Stomach (tissue), 9 donors: ENCODE data around the gene RBM18. TPM values are rescaled to one million over a fixed set of nuclear protein-coding genes. Genes with fewer than 3 reads are reported as not detected.
A peak's percentile ranks its signal among the peaks of the same experiment; 100 is the strongest.

ENCODE experiments used
- DNase-seq, 2 donors: peaks; one replicate each; pipeline versions ENCODE4 v3.0.0 to v3.0.0-alpha.2; 2013 to 2019
- H3K27ac ChIP-seq, 5 donors: fragments of 200-600 bp in 4 of 5; sonication (generic) in 4 of 5; one replicate each; pipeline ENCODE4 v1.5.1; 2013 to 2019; ENCODE audit warnings: mild to moderate bottlenecking in 1 of 5, moderate library complexity in 1 of 5
- H3K27me3 ChIP-seq, 3 donors: fragments of 200-600 bp; sonication (generic); one replicate each; pipeline ENCODE4 v1.5.1; 2017 to 2019; ENCODE audit warnings: mixed run types in 1 of 3
- H3K36me3 ChIP-seq, 4 donors: fragments of 200-600 bp; sonication (generic); 1 replicate in 3 of 4; 2 replicates in 1 of 4; pipeline ENCODE4 v1.5.1; 2016 to 2019
- H3K4me1 ChIP-seq, 4 donors: fragments of 200-600 bp; sonication (generic); one replicate each; pipeline ENCODE4 v1.5.1; 2016 to 2019
- H3K4me3 ChIP-seq, 4 donors: fragments of 200-600 bp; sonication (generic) in 3 of 4; one replicate each; pipeline ENCODE4 v1.5.1; 2016 to 2019; ENCODE audit warnings: mild to moderate bottlenecking in 1 of 4
- H3K9me3 ChIP-seq, 4 donors: fragments of 200-600 bp; sonication (generic); one replicate each; pipeline ENCODE4 v1.5.1; 2016 to 2019
- EP300 ChIP-seq: sonication (generic); formaldehyde crosslinking; IDR thresholded peaks from one replicate; pipeline ENCODE4 v1.6.1; 2017; ENCODE audit warnings: antibody characterized with exemption
- POLR2A ChIP-seq, 4 donors: fragments of 450-650 bp; IDR thresholded peaks; one replicate each; pipeline ENCODE4 v1.6.1; 2016; ENCODE audit warnings: antibody characterized with exemption in 4 of 4, control low read depth in 2 of 4, mild to moderate bottlenecking in 1 of 4, moderate library complexity in 1 of 4
- POLR2AphosphoS5 ChIP-seq, 3 donors: sonication (generic); formaldehyde crosslinking; IDR thresholded peaks; one replicate each; pipeline ENCODE4 v1.6.1; 2016; ENCODE audit warnings: antibody characterized with exemption in 3 of 3
- WGBS, 5 donors: extraction: QIAGEN DNeasy Blood & Tissue Kit in 3 of 5; methylation state at CpG; one replicate each; pipeline versions ENCODE4 v1.1.5 to v1.1.7; 2013 to 2018; 5-methylcytosine and 5-hydroxymethylcytosine counted together
- intact Hi-C: fragments of 100-400 bp; cut with DNase I; formaldehyde crosslinking; loops from one replicate; pipeline ENCODE4 v1.15.1; 2023; ENCODE audit warnings: low total_unique reads
- polyA plus RNA-seq, 3 donors: library from polyadenylated mRNA; stranded (reverse); fragments of 200-250 nt; gene quantifications; one replicate each; pipeline ENCODE4 v1.2.3, GENCODE V29; 2013
- total RNA-seq, 5 donors: library from RNA; depleted of rRNA; stranded (reverse); fragments of >200 nt; gene quantifications; one replicate each; pipeline versions ENCODE4 v1.1.0 to v1.2.3, GENCODE V29; 2014 to 2016
- TF ChIP-seq, protein P1 (sequence below), 7 experiments: fragments of 450-650 bp in 4 of 7; fragments of 200-600 bp in 3 of 7; sonication (generic) in 3 of 7; IDR thresholded peaks; one replicate each; pipeline ENCODE4 v1.5.1; 2016 to 2019; ENCODE audit warnings: antibody characterized with exemption in 7 of 7, control low read depth in 2 of 7, mild to moderate bottlenecking in 1 of 7
- donor health status: healthy with polysubstance abuse.
- donor health status: Bipolar disorder and iron deficiency.
- donor health status: healthy.

The RBM18 gene
- total and polyA plus RNA-seq, 8 donors = 1.8 to 13.6 (median 6.5) TPM

DNA sequence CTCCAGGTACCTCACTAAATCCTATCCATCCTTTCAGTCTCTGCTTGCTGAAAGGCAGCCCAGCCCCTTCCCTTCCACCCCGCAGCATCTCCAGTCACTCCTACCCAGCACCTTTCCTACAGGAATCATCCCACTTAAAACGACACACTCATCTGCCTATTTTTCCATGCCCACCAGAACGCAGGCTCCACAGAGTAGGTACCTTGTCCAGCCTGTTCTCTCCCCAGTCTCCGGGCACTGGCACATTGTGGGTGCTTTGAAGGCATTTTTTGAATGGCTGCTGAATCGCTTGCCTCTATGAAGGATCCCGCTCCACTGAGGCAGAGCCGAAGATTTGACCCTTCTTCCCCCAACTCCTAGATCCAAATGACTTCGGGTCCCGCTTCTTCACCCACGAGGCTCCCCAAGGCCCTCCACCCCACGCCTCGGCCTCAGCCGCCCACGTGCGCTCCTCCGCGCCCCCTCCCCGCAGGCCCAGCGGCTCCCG, 51.5 kb downstream of the RBM18 start:
- 32 to 56% (median 42%) methylated on average over 20 of the region's 20 CpGs for WGBS, 5 donors
- DNase-seq = no peak
- intact Hi-C loops = no loop called here
- H3K9me3 ChIP-seq = no peaks in the 10 kb centered on the region
- no peak for TF ChIP-seq POLR2AphosphoS5 (IDR thresholded peaks at IDR 0.05)
- TF ChIP-seq, protein P1, sequence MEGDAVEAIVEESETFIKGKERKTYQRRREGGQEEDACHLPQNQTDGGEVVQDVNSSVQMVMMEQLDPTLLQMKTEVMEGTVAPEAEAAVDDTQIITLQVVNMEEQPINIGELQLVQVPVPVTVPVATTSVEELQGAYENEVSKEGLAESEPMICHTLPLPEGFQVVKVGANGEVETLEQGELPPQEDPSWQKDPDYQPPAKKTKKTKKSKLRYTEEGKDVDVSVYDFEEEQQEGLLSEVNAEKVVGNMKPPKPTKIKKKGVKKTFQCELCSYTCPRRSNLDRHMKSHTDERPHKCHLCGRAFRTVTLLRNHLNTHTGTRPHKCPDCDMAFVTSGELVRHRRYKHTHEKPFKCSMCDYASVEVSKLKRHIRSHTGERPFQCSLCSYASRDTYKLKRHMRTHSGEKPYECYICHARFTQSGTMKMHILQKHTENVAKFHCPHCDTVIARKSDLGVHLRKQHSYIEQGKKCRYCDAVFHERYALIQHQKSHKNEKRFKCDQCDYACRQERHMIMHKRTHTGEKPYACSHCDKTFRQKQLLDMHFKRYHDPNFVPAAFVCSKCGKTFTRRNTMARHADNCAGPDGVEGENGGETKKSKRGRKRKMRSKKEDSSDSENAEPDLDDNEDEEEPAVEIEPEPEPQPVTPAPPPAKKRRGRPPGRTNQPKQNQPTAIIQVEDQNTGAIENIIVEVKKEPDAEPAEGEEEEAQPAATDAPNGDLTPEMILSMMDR (IDR thresholded peaks at IDR 0.05) = no peak
- TF ChIP-seq EP300 = no peak
- no peak for TF ChIP-seq POLR2A (IDR thresholded peaks at IDR 0.05)
- no peak overlapping the region for H3K27ac ChIP-seq
- no peaks in the 10 kb centered on the region for H3K36me3 ChIP-seq
- H3K4me3 ChIP-seq = peak overlapping the region; percentile 34 to 61 (median 40)
- H3K4me1 ChIP-seq = peaks cover 13 to 21% (median 17%) of the 10 kb centered on the region in 4 donors
- peaks cover 18 to 95% (median 46%) of the 10 kb centered on the region in 3 donors for H3K27me3 ChIP-seq

- intact Hi-C loops = no loop called here
- no peak overlapping the region for H3K27ac ChIP-seq
- H3K27me3 ChIP-seq = peaks cover 18 to 95% (median 40%) of the 10 kb centered on the region in 3 donors
- H3K36me3 ChIP-seq = no peaks in the 10 kb centered on the region
- no peaks in the 10 kb centered on the region for H3K9me3 ChIP-seq
- 77 to 83% (median 79%) methylated on average over 7 of the region's 7 CpGs for WGBS, 5 donors
- H3K4me3 ChIP-seq = no peak overlapping the region
- DNase-seq = no peak
- no peak for TF ChIP-seq EP300
- TF ChIP-seq POLR2A (IDR thresholded peaks at IDR 0.05) = no peak
- TF ChIP-seq, protein P1 (IDR thresholded peaks at IDR 0.05) = no peak
- peaks cover 13 to 19% (median 16%) of the 10 kb centered on the region in 4 donors for H3K4me1 ChIP-seq
These were observed 52.1 kb downstream of the RBM18 start for GRCh38 chr9:122212473-122213004.

- Histone ChIP-seq H3K36me3 (no peaks in the 10 kb centered on the region), H3K9me3 (no peaks in the 10 kb centered on the region), H3K4me3 (no peak overlapping the region), H3K27ac (no peak overlapping the region), H3K27me3 (peaks cover 10 to 78% (median 18%) of the 10 kb centered on the region in 3 donors), H3K4me1 (peaks cover 13 to 14% (median 13%) of the 10 kb centered on the region in 4 donors)
- intact Hi-C loops = no loop called here
- 80 to 96% (median 92%) methylated on average over 8 to 12 of the region's 12 CpGs for WGBS, 5 donors
- no peak for DNase-seq
- TF ChIP-seq EP300 (no peak), POLR2AphosphoS5 (IDR thresholded peaks at IDR 0.05) (no peak), POLR2A (IDR thresholded peaks at IDR 0.05) (no peak)
- TF ChIP-seq, protein P1 (IDR thresholded peaks at IDR 0.05) = no peak
These were observed 55.2 kb downstream of the RBM18 start for GRCh38 chr9:122209451-122209850.

- TF ChIP-seq EP300 (no peak), POLR2A (IDR thresholded peaks at IDR 0.05) (no peak), POLR2AphosphoS5 (IDR thresholded peaks at IDR 0.05) (no peak)
- TF ChIP-seq, protein P1 (IDR thresholded peaks at IDR 0.05) = no peak
- peaks cover 0 to 55% (median 0%) of the 10 kb centered on the region in 3 donors for H3K27me3 ChIP-seq
- peaks cover 0 to 12% (median 5%) of the 10 kb centered on the region in 4 donors for H3K4me1 ChIP-seq
- no peak overlapping the region for H3K27ac ChIP-seq
- no peaks in the 10 kb centered on the region for H3K9me3 ChIP-seq
- H3K36me3 ChIP-seq = no peaks in the 10 kb centered on the region
- intact Hi-C loops = no loop called here
- no peak for DNase-seq
- H3K4me3 ChIP-seq = no peak overlapping the region
- WGBS, 5 donors = 60 to 68% (median 62%) methylated on average over 9 of the region's 9 CpGs
These were observed 57.5 kb downstream of the RBM18 start for GRCh38 chr9:122207096-122207495.
